HG03064 (cell line): Measurements from ENCODE around the gene SEPTIN10.
"Not testable (repeated sequence)": the region's sequence is repeated elsewhere in the genome, so short reads cannot be mapped to it uniquely, and the experiment has no call there.

ENCODE experiments used
- ATAC-seq: cut with Tn5 transposase; IDR thresholded peaks from one replicate; pipeline ENCODE4 v1.9.1; 2021; ENCODE audit warnings: low read depth; ENCODE audit not compliant: unreplicated experiment

SEPTIN10 gene

DNA sequence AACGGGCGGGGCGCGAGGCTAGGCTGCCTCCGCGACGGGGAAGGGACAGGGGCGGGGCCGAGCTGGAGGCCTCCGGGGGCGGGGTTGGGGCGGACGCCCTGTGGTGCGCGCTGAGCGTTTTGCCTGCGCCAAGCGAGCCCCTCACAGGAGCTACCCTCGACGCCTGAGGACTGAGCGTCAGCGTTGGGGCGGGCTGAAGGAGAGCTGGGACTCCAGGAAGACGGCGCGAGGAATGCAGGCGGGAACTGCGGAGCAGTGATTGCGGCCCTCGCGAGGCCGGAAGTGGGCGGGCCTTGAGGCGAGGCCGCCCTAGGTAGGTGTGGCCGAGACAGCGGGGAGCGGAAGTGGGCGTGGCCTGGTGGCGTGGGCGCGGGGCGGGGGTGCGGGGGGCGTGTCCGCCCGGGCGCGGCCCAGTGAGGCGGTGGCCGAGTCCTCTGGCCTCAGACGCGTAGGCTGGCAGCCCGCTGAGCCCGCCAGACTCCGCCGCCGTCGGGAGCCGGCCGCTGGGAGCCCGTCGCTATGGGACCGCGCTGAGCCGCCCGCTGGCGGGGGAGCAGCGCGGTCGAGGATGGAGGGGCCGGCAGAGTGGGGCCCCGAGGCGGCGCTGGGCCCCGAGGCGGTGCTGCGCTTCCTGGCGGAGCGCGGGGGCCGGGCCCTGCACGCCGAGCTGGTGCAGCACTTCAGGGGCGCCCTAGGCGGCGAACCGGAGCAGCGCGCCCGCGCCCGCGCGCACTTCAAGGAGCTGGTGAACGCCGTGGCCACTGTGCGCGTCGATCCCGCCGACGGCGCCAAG lies at the start of gene SEPTIN10, which contains the start of gene SOWAHC:
TSS of gene SEPTIN10 (minus strand) at position 45 of the 793 bp plus-strand sequence. CDS start 139 bp downstream, outside the sequence.
TSS of gene SOWAHC (plus strand) at position 443 of the 793 bp plus-strand sequence. CDS start at position 569, 126 bp downstream.
- peak; percentile 76 for ATAC-seq

DNA sequence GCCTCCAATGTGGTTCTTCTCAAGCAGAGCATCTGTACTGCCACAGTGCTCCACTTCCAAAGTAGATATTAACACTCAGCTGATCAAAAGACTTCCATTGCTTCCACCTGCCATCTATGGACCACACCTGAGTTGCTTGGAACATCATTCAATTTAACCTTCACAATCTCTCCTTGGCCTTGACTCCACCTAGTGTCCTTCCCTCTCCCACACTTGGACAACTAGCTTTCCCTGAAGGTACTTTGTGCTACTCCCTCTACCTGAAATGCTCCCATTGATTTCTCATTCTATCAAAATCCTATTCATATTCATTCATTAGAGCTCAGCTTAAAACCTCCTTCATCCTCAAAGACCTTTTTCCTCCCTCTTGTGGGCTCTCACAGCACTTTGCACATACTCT lies 49.1 kb upstream of the SEPTIN10 start:
- ATAC-seq: no peak

- no peak for ATAC-seq
Observed at GRCh38 chr2:109660046-109660860, 46.5 kb upstream of the SEPTIN10 start.

GRCh38 chr2:109659396-109660045 lies 45.8 kb upstream of the SEPTIN10 start:
- no peak for ATAC-seq

- no peak for ATAC-seq
Observed at GRCh38 chr2:109655287-109655686, 41.5 kb upstream of the SEPTIN10 start.

DNA sequence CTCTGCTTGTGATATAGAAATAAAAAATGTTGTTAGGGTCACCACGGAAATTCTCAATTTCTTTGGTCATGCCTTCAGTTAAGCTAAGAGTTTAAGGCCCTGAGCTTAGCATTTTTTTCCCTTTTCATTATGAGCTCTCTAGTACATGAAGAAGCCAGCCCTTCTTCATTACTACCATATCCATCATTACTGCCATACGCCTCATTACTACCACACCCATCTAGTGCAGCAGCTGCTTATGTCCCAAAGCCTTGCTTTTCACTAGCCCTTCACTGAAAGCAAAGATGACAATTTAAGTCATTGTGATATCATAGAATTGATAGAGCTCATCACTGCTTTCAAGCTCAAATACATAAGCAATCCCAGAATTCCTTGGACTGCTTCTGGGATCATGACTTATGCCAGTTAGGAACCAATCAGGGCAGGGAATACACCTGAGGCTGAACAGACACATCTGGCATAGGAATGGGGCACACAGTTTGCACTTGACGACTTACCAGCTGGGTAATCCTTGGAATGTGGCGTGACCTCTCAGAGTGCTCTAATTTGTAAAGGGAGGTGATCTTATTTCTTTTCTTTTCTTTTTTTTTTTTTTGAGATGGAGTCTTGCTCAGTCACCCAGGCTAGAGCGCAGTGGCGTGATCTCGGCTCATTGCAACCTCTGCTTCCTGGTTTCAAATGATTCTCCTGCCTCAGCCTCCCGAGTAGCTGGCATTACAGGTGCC lies 40.7 kb upstream of the SEPTIN10 start:
- no peak for ATAC-seq

- ATAC-seq: no peak
Observed at GRCh38 chr2:109649736-109650695, 36.2 kb upstream of the SEPTIN10 start.

DNA sequence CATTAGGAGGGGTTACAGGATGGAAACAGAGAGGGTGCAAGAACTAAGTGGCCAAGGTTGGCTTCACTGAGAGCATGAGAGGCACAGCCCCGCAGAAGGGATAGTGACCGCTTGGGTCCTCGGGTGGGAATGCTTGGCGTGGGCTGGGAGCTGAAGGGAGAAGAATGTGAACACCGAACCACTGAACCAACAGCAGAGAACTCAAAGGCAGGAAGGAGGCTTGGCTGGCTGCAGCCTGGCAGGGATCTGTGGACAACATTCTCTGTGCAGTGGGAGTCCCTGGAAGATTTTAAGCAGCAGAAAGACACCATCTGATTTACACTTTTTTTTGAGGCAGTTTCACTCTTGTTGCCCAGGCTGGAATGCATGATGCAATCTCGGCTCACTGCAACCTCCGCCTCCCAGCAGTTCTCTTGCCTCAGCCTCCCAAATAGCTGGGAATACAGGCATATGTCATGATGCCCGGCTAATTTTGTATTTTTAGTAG lies 34.3 kb upstream of the SEPTIN10 start:
- no peak for ATAC-seq

DNA sequence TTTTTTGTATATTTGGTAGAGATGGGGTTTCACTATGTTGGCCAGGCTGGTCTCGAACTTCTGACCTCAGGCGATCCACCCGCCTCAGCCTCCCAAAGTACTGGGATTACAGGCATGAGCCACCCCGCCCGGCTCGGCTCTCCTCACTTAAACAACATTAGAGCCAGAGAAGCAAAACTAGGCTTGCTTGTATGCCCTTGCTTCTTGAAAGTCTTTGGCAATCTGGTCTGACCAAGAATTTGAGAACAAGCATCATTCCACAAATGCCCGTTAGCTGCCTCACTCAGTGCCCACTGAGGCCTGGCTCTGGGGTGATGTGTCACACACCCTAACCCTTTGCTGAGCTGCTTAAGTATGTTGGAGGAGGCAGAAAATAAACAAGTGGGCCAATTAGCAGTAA lies 33.9 kb upstream of the SEPTIN10 start:
- ATAC-seq: no peak

GRCh38 chr2:109646961-109647360 lies 33.2 kb upstream of the SEPTIN10 start:
- ATAC-seq: no peak

DNA sequence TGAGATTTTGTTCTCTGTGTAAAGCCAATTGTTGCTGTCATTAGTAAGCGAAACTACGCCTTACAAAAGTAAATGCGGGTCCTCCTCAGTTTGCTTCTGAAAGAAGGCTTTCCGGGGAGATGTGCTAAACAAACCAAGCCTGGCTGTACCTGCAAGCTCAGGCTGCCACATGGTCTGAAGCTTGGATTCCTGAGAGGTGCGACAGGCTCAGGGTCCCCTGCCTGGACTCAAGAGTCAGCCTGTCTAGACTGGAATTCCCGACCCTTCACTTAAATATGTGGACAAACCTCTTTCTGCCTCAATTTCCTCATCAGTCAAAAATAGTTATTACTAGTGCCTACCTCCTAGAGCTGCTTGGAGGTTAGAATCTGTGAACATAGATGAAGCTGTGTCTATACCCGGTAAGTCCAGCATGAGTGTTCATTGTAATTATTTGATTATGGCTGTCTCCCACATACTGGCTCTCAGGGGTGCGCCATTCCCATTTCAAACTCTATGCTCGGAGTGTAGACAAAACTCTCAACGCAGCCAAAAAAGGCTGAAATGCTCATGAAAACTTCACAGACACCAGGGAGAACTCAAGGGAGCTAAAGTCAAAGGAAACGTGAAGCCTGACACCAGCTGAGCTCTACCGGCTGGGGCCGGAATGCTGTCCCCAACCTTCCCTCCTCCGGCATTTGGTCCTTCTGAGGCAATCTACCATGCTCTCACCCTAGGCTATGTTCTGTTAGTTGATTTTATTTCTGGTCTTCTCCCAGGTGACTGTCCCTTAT lies 31.8 kb upstream of the SEPTIN10 start:
- no peak for ATAC-seq

- ATAC-seq: no peak
Observed at GRCh38 chr2:109644571-109645275, 31.0 kb upstream of the SEPTIN10 start.

DNA sequence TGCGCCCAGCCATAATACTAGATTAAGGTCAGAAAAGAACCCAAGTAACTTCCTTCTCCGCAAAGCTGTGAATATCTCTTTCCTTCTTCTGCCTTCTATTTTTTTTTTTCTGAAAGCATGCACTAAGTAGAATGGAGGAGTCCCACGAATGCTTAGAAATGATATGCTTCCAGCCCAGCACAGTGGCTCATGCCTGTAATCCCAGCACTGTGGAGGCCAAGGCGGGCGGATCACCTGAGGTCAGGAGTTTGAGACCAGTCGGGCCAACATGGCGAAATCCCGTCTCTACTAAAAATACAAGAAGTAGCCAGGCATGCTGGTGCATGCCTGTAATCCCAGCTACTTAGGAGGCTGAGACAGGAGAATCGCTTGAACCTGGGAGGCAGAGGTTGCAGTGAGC lies 26.2 kb upstream of the SEPTIN10 start:
- ATAC-seq: not testable (repeated sequence)

DNA sequence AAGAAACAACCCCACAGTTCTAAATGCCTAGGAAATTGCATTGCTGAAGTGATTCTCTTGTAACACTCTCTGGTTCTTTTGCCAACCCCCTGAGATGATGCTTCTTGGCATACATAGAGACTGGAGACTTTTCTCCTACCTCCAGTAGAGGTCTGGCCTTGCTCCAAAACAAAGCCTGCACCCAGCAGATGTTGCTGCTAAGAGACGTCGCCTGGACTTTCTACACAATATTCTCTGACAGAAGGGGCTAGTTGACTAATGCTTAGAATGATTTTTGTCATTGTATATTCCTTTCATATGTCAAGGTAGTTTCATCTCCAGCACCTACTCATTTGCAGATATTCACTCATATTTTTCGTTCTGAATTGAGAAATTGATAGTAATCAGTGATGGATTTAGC lies 25.0 kb upstream of the SEPTIN10 start:
- no peak for ATAC-seq

DNA sequence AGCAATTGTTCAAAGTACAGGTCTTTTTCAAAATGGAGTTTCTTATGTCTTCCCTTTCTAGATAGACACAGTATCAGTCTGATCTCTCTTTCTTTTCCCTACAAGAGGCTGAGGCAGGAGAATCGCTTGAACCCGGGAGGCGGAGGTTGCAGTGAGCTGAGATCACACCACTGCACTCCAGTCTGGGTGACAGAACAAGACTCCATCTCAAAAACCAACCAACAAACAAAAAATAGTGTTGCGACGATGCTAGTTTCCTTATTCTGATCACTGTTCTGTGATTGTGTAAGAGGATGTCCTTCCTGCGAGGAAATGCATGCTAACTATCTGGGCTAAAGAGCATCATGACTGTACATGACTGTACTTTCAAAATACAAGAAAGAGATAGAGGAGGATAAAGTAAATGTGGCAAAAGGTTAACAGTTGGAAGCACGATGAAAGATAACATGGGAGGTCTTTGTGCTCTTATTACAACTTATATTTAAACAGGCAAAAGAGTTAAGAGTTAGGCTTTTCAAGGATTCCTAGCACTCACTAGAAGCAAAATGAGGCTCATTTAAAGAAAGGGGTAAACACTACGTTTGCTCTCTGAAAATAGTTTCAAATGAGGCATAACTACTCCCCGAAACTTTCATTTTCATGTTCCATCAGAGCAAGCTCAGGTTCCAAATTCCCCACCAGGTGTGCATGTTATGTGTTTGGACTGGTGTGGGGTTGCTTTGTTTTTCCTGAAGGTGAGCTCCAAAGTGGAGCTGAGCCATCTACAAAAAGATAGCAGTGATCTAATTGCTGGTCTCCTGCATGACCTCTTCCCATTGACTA lies 24.2 kb upstream of the SEPTIN10 start:
- no peak for ATAC-seq

- ATAC-seq: no peak
Observed at GRCh38 chr2:109636317-109636716, 22.6 kb upstream of the SEPTIN10 start.
